Measurements from ENCODE around the gene MDFI. TPM values are rescaled to one million over a fixed set of nuclear protein-coding genes. Genes with fewer than 3 reads are reported as not detected.

MDFI gene
- total and polyA plus RNA-seq, 2 experiments from 2014 or later = not detected

GRCh38 chr6:41642960-41643898 lies 5.0 kb downstream of the MDFI start:
- in situ Hi-C loops (cut with MboI) = no loop called here
- no peaks in the 10 kb centered on the region for H3F3A ChIP-seq (ENCODE audit: insufficient read depth)
- no peaks in the 10 kb centered on the region for H3K9me2 ChIP-seq (ENCODE audit: insufficient read depth)
- no peak overlapping the region for H3K9ac ChIP-seq
- no peak overlapping the region for H3K27ac ChIP-seq
- no peak overlapping the region for H2AFZ ChIP-seq
- no peaks in the 10 kb centered on the region for H4K20me1 ChIP-seq (ENCODE audit: insufficient read depth)
- no peaks in the 10 kb centered on the region for H3K4me1 ChIP-seq (ENCODE audit: insufficient read depth)
- no peak for DNase-seq
- H3K4me3 ChIP-seq = no peak overlapping the region
- H3K27me3 ChIP-seq (replicated peaks; ENCODE audit: insufficient read depth) = peaks cover 44% of the 10 kb centered on the region
- TF ChIP-seq EZH2phosphoT487 (IDR thresholded peaks at IDR 0.05; ENCODE audit: insufficient read depth, low read depth) (no peak), EZH2 (IDR thresholded peaks at IDR 0.05; ENCODE audit: insufficient read depth, poor library complexity, severe bottlenecking) (no peak)
- H3K79me2 ChIP-seq (ENCODE audit: insufficient read depth) = no peaks in the 10 kb centered on the region
- H3K36me3 ChIP-seq (ENCODE audit: low read depth) = no peaks in the 10 kb centered on the region
- no peak overlapping the region for H3K4me2 ChIP-seq (ENCODE audit: unreplicated experiment)
- H3K9me3 ChIP-seq (ENCODE audit: low read depth) = no peaks in the 10 kb centered on the region
- WGBS, 2 experiments (ENCODE audit: low coverage in 1 of 2, low lambda C conversion rate in 2 of 2, missing lambda C conversion rate in 2 of 2) = 64 to 70% methylated on average over 10 of the region's 10 CpGs

DNA sequence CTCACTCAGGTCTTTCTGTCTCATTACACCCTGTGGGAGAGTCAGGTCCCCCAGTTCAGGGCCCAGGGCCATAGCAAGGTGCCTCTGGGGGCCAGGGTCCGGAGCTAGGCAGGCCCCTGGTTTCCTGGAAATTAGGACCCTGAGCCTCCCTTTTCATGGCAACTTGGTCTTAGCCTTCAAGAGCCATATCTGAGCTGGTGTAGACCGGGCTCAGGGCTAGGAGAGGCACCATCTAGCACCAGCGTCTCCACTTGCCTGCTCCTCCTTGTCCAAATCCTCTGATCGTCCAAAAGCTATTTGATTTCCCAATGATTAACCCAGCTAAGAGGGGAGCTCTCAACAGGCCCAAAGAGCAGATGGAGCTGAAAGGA lies 5.6 kb downstream of the MDFI start:
- in situ Hi-C loops (cut with MboI) = no loop called here
- peaks cover 40% of the 10 kb centered on the region for H3K27me3 ChIP-seq (replicated peaks; ENCODE audit: insufficient read depth)
- no peaks in the 10 kb centered on the region for H3K4me1 ChIP-seq (ENCODE audit: insufficient read depth)

GRCh38 chr6:41644297-41644879 lies 6.1 kb downstream of the MDFI start:
- H3K27me3 ChIP-seq (replicated peaks; ENCODE audit: insufficient read depth) = peaks cover 35% of the 10 kb centered on the region
- no peak for DNase-seq
- H3K9me2 ChIP-seq (ENCODE audit: insufficient read depth) = no peaks in the 10 kb centered on the region
- no peak overlapping the region for H3K4me3 ChIP-seq
- no peak overlapping the region for H3K9ac ChIP-seq
- no peaks in the 10 kb centered on the region for H3K9me3 ChIP-seq (ENCODE audit: low read depth)
- no peak for TF ChIP-seq EZH2 (IDR thresholded peaks at IDR 0.05; ENCODE audit: insufficient read depth, poor library complexity, severe bottlenecking)
- TF ChIP-seq EZH2phosphoT487 (IDR thresholded peaks at IDR 0.05; ENCODE audit: insufficient read depth, low read depth) = no peak
- no peaks in the 10 kb centered on the region for H3K4me1 ChIP-seq (ENCODE audit: insufficient read depth)
- no peaks in the 10 kb centered on the region for H3K79me2 ChIP-seq (ENCODE audit: insufficient read depth)
- H3K36me3 ChIP-seq (ENCODE audit: low read depth) = no peaks in the 10 kb centered on the region
- 53 to 55% methylated on average over 4 of the region's 4 CpGs for WGBS, 2 experiments (ENCODE audit: low coverage in 1 of 2, low lambda C conversion rate in 2 of 2, missing lambda C conversion rate in 2 of 2)
- no peaks in the 10 kb centered on the region for H3F3A ChIP-seq (ENCODE audit: insufficient read depth)
- in situ Hi-C loops (cut with MboI) = no loop called here
- H2AFZ ChIP-seq = no peak overlapping the region
- H3K27ac ChIP-seq = no peak overlapping the region
- H4K20me1 ChIP-seq (ENCODE audit: insufficient read depth) = no peaks in the 10 kb centered on the region
- no peak overlapping the region for H3K4me2 ChIP-seq (ENCODE audit: unreplicated experiment)

More for the DNA sequence above, 5.6 kb downstream of the MDFI start:
- no peak for DNase-seq
- H3K4me3 ChIP-seq = no peak overlapping the region
- H3K9me3 ChIP-seq (ENCODE audit: low read depth) = no peaks in the 10 kb centered on the region
- H2AFZ ChIP-seq = no peak overlapping the region
- no peak overlapping the region for H3K9ac ChIP-seq
- H3K36me3 ChIP-seq (ENCODE audit: low read depth) = no peaks in the 10 kb centered on the region
- WGBS, 2 experiments (ENCODE audit: low coverage in 1 of 2, low lambda C conversion rate in 2 of 2, missing lambda C conversion rate in 2 of 2) = 44 to 45% methylated on average over 4 of the region's 4 CpGs
- no peaks in the 10 kb centered on the region for H3F3A ChIP-seq (ENCODE audit: insufficient read depth)
- H3K9me2 ChIP-seq (ENCODE audit: insufficient read depth) = no peaks in the 10 kb centered on the region
- H4K20me1 ChIP-seq (ENCODE audit: insufficient read depth) = no peaks in the 10 kb centered on the region
- no peak overlapping the region for H3K4me2 ChIP-seq (ENCODE audit: unreplicated experiment)
- H3K27ac ChIP-seq = no peak overlapping the region
- no peaks in the 10 kb centered on the region for H3K79me2 ChIP-seq (ENCODE audit: insufficient read depth)
- no peak for TF ChIP-seq EZH2phosphoT487 (IDR thresholded peaks at IDR 0.05; ENCODE audit: insufficient read depth, low read depth)
- TF ChIP-seq EZH2 (IDR thresholded peaks at IDR 0.05; ENCODE audit: insufficient read depth, poor library complexity, severe bottlenecking) = no peak

DNA sequence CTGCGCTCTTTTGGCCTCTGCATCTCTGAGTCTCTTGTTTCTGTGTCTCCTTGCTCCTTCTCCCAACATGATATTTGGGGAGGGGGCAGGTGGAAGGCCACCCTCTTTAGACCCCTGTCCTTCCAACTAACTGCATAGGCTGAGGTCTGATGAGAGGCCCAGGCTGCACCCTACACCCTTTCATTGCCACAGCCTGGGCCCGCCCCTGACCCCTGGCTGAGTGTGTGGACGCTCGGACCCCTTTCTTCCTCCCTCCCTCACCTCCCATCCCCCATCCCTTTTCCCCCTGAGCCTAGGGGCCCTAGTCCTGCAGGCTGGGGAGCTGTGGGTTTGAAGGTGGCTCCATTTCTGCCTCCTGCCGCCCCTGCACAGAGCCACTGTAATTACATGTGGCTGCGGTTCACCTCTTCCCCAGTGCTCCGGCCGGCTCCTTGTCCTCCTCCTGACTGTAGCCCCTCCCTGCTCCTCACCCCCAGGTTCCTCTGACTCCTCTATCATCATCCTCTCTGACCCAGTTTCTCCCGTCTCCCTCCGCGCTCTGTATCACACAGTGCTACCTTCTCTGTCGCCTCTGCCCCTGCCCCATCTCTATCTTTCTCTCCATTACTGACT lies 6.8 kb downstream of the MDFI start:
- DNase-seq = no peak
- H3K9me3 ChIP-seq (ENCODE audit: low read depth) = no peaks in the 10 kb centered on the region
- H3K27me3 ChIP-seq (replicated peaks; ENCODE audit: insufficient read depth) = peaks cover 28% of the 10 kb centered on the region
- no peak overlapping the region for H2AFZ ChIP-seq
- no peaks in the 10 kb centered on the region for H3K79me2 ChIP-seq (ENCODE audit: insufficient read depth)
- no peak overlapping the region for H3K4me3 ChIP-seq
- H3K27ac ChIP-seq = no peak overlapping the region
- H3K4me1 ChIP-seq (ENCODE audit: insufficient read depth) = no peaks in the 10 kb centered on the region
- no peak overlapping the region for H3K4me2 ChIP-seq (ENCODE audit: unreplicated experiment)
- H3K9me2 ChIP-seq (ENCODE audit: insufficient read depth) = no peaks in the 10 kb centered on the region
- no peak overlapping the region for H3K9ac ChIP-seq
- no peaks in the 10 kb centered on the region for H3K36me3 ChIP-seq (ENCODE audit: low read depth)
- TF ChIP-seq EZH2phosphoT487 (IDR thresholded peaks at IDR 0.05; ENCODE audit: insufficient read depth, low read depth) (no peak), EZH2 (IDR thresholded peaks at IDR 0.05; ENCODE audit: insufficient read depth, poor library complexity, severe bottlenecking) (no peak)
- H4K20me1 ChIP-seq (ENCODE audit: insufficient read depth) = no peaks in the 10 kb centered on the region
- WGBS, 2 experiments (ENCODE audit: low coverage in 1 of 2, low lambda C conversion rate in 2 of 2, missing lambda C conversion rate in 2 of 2) = 74 to 75% methylated on average over 12 of the region's 12 CpGs
- no peaks in the 10 kb centered on the region for H3F3A ChIP-seq (ENCODE audit: insufficient read depth)
- in situ Hi-C loops (cut with MboI) = no loop called here
